Measurements from ENCODE around the gene RIPOR2.

Gene RIPOR2

DNA sequence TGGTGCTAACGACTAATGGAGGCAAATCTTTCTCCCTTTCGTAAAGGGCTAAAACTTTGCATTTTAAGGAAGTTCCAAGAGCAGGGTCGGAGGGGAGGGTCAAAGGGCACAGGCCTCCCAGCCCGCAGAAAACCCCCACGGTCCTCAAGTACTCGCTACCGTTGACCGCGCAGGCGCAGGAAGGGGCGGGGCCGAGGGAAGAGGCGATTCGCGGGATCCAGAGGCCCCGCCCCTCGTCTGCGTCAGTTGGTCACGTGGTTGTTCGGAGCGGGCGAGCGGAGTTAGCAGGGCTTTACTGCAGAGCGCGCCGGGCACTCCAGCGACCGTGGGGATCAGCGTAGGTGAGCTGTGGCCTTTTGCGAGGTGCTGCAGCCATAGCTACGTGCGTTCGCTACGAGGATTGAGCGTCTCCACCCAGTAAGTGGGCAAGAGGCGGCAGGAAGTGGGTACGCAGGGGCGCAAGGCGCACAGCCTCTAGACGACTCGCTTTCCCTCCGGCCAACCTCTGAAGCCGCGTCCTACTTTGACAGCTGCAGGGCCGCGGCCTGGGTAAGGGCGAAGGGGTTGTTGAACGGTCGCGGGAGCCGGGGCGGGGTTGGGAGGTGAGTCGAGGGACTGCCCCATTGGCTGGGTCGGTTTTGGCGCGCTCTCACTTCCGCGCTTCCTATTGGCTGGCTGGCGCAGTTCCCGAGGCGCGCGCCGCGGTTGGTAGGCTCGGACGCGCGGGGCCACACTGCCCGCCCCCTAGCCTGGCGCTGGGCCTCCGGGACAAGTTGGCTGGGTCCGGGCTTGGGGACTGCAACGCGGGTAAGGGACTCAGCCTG, 160.9 kb downstream of the RIPOR2 start, which contains the start of gene GMNN (continued):
- TF ChIP-seq, protein P1, sequence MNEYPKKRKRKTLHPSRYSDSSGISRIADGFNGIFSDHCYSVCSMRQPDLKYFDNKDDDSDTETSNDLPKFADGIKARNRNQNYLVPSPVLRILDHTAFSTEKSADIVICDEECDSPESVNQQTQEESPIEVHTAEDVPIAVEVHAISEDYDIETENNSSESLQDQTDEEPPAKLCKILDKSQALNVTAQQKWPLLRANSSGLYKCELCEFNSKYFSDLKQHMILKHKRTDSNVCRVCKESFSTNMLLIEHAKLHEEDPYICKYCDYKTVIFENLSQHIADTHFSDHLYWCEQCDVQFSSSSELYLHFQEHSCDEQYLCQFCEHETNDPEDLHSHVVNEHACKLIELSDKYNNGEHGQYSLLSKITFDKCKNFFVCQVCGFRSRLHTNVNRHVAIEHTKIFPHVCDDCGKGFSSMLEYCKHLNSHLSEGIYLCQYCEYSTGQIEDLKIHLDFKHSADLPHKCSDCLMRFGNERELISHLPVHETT (tag by site-specific recombination; IDR thresholded peaks at IDR 0.05): peak; percentile 94
- TF ChIP-seq WT1 (tag by site-specific recombination; IDR thresholded peaks at IDR 0.05) (peak; percentile 78), ZNF670 (tag by site-specific recombination; IDR thresholded peaks at IDR 0.05; ENCODE audit: low read depth) (no peak), YY1 (tag by site-specific recombination; IDR thresholded peaks at IDR 0.05) (peak; percentile 77), ZNF558 (tag by site-specific recombination; IDR thresholded peaks at IDR 0.05) (peak; percentile 37; the same call in 1 of the 2 replicates), ZXDB (tag by site-specific recombination; IDR thresholded peaks at IDR 0.05) (peak; percentile 99), ZNF19 (tag by site-specific recombination; IDR thresholded peaks at IDR 0.05; ENCODE audit: low read depth) (no peak), ZNF324 (tag by site-specific recombination; IDR thresholded peaks at IDR 0.05) (peak; percentile 91), KLF9 (tag by site-specific recombination; IDR thresholded peaks at IDR 0.05; ENCODE audit: low read depth) (peak; percentile 76), ZNF501 (tag by site-specific recombination; IDR thresholded peaks at IDR 0.05) (peak; percentile 100), FEZF1 (tag by site-specific recombination; IDR thresholded peaks at IDR 0.05) (0 out of 2 replicates have a peak, but pooled peaks have one; percentile 27), ZNF629 (tag by site-specific recombination; IDR thresholded peaks at IDR 0.05) (peak; percentile 88), ZNF2 (tag by site-specific recombination; IDR thresholded peaks at IDR 0.05) (peak; percentile 99), ZNF391 (tag by site-specific recombination; IDR thresholded peaks at IDR 0.05; ENCODE audit: borderline replicate concordance, low read depth) (peak; percentile 97), ZNF169 (tag by site-specific recombination; IDR thresholded peaks at IDR 0.05) (peak; percentile 52; the same call in 1 of the 2 replicates), ZNF785 (tag by site-specific recombination; IDR thresholded peaks at IDR 0.05) (peak; percentile 66; the same call in 1 of the 2 replicates), ZSCAN23 (tag by site-specific recombination; IDR thresholded peaks at IDR 0.05) (peak; percentile 98), GLI4 (tag by site-specific recombination; IDR thresholded peaks at IDR 0.05) (peak; percentile 94), ZBTB8A (tag by site-specific recombination; IDR thresholded peaks at IDR 0.05) (peak; percentile 96), ZNF521 (tag by site-specific recombination; IDR thresholded peaks at IDR 0.05) (no peak), RBAK (tag by site-specific recombination; IDR thresholded peaks at IDR 0.05) (no peak), ZNF677 (tag by site-specific recombination; IDR thresholded peaks at IDR 0.05) (no peak), IKZF3 (tag by site-specific recombination; IDR thresholded peaks at IDR 0.05) (peak; percentile 24; the same call in 1 of the 2 replicates)
- TF ChIP-seq, protein P2, sequence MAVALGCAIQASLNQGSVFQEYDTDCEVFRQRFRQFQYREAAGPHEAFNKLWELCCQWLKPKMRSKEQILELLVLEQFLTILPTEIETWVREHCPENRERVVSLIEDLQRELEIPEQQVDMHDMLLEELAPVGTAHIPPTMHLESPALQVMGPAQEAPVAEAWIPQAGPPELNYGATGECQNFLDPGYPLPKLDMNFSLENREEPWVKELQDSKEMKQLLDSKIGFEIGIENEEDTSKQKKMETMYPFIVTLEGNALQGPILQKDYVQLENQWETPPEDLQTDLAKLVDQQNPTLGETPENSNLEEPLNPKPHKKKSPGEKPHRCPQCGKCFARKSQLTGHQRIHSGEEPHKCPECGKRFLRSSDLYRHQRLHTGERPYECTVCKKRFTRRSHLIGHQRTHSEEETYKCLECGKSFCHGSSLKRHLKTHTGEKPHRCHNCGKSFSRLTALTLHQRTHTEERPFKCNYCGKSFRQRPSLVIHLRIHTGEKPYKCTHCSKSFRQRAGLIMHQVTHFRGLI (tag by site-specific recombination; IDR thresholded peaks at IDR 0.05): peak; percentile 43; the same call in 1 of the 2 replicates
- TF ChIP-seq, protein P3, sequence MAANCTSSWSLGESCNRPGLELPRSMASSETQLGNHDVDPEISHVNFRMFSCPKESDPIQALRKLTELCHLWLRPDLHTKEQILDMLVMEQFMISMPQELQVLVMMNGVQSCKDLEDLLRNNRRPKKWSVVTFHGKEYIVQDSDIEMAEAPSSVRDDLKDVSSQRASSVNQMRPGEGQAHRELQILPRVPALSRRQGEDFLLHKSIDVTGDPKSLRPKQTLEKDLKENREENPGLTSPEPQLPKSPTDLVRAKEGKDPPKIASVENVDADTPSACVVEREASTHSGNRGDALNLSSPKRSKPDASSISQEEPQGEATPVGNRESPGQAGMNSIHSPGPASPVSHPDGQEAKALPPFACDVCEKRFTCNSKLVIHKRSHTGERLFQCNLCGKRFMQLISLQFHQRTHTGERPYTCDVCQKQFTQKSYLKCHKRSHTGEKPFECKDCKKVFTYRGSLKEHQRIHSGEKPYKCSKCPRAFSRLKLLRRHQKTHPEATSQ (tag by site-specific recombination; IDR thresholded peaks at IDR 0.05): peak; percentile 97
- TF ChIP-seq, protein P4, sequence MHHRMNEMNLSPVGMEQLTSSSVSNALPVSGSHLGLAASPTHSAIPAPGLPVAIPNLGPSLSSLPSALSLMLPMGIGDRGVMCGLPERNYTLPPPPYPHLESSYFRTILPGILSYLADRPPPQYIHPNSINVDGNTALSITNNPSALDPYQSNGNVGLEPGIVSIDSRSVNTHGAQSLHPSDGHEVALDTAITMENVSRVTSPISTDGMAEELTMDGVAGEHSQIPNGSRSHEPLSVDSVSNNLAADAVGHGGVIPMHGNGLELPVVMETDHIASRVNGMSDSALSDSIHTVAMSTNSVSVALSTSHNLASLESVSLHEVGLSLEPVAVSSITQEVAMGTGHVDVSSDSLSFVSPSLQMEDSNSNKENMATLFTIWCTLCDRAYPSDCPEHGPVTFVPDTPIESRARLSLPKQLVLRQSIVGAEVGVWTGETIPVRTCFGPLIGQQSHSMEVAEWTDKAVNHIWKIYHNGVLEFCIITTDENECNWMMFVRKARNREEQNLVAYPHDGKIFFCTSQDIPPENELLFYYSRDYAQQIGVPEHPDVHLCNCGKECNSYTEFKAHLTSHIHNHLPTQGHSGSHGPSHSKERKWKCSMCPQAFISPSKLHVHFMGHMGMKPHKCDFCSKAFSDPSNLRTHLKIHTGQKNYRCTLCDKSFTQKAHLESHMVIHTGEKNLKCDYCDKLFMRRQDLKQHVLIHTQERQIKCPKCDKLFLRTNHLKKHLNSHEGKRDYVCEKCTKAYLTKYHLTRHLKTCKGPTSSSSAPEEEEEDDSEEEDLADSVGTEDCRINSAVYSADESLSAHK (tag by site-specific recombination; IDR thresholded peaks at IDR 0.05): peak; percentile 69; the same call in 1 of the 2 replicates
- TF ChIP-seq, protein P5, sequence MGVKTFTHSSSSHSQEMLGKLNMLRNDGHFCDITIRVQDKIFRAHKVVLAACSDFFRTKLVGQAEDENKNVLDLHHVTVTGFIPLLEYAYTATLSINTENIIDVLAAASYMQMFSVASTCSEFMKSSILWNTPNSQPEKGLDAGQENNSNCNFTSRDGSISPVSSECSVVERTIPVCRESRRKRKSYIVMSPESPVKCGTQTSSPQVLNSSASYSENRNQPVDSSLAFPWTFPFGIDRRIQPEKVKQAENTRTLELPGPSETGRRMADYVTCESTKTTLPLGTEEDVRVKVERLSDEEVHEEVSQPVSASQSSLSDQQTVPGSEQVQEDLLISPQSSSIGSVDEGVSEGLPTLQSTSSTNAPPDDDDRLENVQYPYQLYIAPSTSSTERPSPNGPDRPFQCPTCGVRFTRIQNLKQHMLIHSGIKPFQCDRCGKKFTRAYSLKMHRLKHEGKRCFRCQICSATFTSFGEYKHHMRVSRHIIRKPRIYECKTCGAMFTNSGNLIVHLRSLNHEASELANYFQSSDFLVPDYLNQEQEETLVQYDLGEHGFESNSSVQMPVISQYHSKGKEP (tag by site-specific recombination; IDR thresholded peaks at IDR 0.05): 0 out of 2 replicates have a peak, but pooled peaks have one; percentile 16
- TF ChIP-seq, protein P6, sequence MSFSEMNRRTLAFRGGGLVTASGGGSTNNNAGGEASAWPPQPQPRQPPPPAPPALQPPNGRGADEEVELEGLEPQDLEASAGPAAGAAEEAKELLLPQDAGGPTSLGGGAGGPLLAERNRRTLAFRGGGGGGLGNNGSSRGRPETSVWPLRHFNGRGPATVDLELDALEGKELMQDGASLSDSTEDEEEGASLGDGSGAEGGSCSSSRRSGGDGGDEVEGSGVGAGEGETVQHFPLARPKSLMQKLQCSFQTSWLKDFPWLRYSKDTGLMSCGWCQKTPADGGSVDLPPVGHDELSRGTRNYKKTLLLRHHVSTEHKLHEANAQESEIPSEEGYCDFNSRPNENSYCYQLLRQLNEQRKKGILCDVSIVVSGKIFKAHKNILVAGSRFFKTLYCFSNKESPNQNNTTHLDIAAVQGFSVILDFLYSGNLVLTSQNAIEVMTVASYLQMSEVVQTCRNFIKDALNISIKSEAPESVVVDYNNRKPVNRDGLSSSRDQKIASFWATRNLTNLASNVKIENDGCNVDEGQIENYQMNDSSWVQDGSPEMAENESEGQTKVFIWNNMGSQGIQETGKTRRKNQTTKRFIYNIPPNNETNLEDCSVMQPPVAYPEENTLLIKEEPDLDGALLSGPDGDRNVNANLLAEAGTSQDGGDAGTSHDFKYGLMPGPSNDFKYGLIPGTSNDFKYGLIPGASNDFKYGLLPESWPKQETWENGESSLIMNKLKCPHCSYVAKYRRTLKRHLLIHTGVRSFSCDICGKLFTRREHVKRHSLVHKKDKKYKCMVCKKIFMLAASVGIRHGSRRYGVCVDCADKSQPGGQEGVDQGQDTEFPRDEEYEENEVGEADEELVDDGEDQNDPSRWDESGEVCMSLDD (tag by site-specific recombination; IDR thresholded peaks at IDR 0.05): peak; percentile 74

All from HEK293 (cell line).